Mesenchymal stem cell (in vitro differentiated cells and primary cell): ENCODE data around the gene GDPD4.

Experiments used
- DNase-seq: peaks from one replicate; pipeline ENCODE4 v3.0.0-alpha.2; 2013
- H2AFZ ChIP-seq: one replicate; pipeline ENCODE4 v1.6.1; 2013; ENCODE audit warnings: low read depth, mild to moderate bottlenecking, control low read depth, inconsistent platforms, low read length, moderate library complexity
- H2AK5ac ChIP-seq: 2 replicates; pipeline ENCODE4 v1.6.1; 2013; ENCODE audit warnings: low read length, moderate library complexity, mild to moderate bottlenecking, inconsistent platforms; ENCODE audit not compliant: severe bottlenecking
- H2BK120ac ChIP-seq: one replicate; pipeline ENCODE4 v1.6.1; 2013; ENCODE audit warnings: low read depth, mild to moderate bottlenecking, inconsistent platforms, low read length, moderate library complexity
- H2BK12ac ChIP-seq, 2 experiments: one replicate each; pipeline ENCODE4 v1.6.1; 2013; ENCODE audit warnings: inconsistent platforms in 2 of 2, low read length in 2 of 2, mild to moderate bottlenecking in 2 of 2, moderate library complexity in 2 of 2, control low read depth in 1 of 2
- H2BK15ac ChIP-seq: one replicate; pipeline ENCODE4 v1.6.1; 2013; ENCODE audit warnings: mild to moderate bottlenecking, low read depth, inconsistent platforms; ENCODE audit not compliant: poor library complexity, severe bottlenecking
- H2BK5ac ChIP-seq: 2 replicates; pipeline ENCODE4 v1.6.1; 2013; ENCODE audit warnings: low read depth, mild to moderate bottlenecking, low read length, control low read depth, inconsistent platforms; ENCODE audit not compliant: poor library complexity, severe bottlenecking
- H3K14ac ChIP-seq, 2 experiments: one replicate each; pipeline ENCODE4 v1.6.1; 2013; ENCODE audit warnings: inconsistent platforms in 2 of 2, low read length in 2 of 2, control low read depth in 1 of 2, mild to moderate bottlenecking in 1 of 2, moderate library complexity in 1 of 2
- H3K18ac ChIP-seq, 2 experiments: one replicate each; pipeline ENCODE4 v1.6.1; 2013; ENCODE audit warnings: inconsistent platforms in 2 of 2, low read length in 2 of 2, control low read depth in 1 of 2, low read depth in 1 of 2, mild to moderate bottlenecking in 1 of 2
- H3K23ac ChIP-seq, 2 experiments: one replicate each; pipeline ENCODE4 v1.6.1; 2013; ENCODE audit warnings: inconsistent platforms in 2 of 2, low read length in 2 of 2, mild to moderate bottlenecking in 2 of 2, moderate library complexity in 2 of 2, control low read depth in 1 of 2
- H3K27ac ChIP-seq: 2 replicates; pipeline ENCODE4 v1.5.1; 2013; ENCODE audit warnings: mild to moderate bottlenecking, moderate library complexity, low read length, control low read depth, inconsistent platforms; ENCODE audit not compliant: poor library complexity, severe bottlenecking
- H3K27me3 ChIP-seq, 2 experiments: 2 replicates each; pipeline versions ENCODE4 v1.6.1 to v1.7.0; 2013; ENCODE audit warnings: low read length in 2 of 2, mild to moderate bottlenecking in 2 of 2, moderate library complexity in 2 of 2, control low read depth in 1 of 2, inconsistent platforms in 1 of 2; ENCODE audit not compliant: control insufficient read depth in 1 of 2, insufficient read depth in 1 of 2
- H3K36me3 ChIP-seq, 2 experiments: 2 replicates each; pipeline versions ENCODE4 v1.6.1 to v1.7.0; 2013; ENCODE audit warnings: low read length in 2 of 2, control low read depth in 1 of 2, inconsistent platforms in 1 of 2, low read depth in 1 of 2, mild to moderate bottlenecking in 1 of 2; ENCODE audit not compliant: insufficient read depth in 2 of 2, control insufficient read depth in 1 of 2
- H3K4ac ChIP-seq, 2 experiments: one replicate each; pipeline ENCODE4 v1.6.1; 2013; ENCODE audit warnings: inconsistent platforms in 2 of 2, low read length in 2 of 2, mild to moderate bottlenecking in 2 of 2, moderate library complexity in 2 of 2, control low read depth in 1 of 2, low read depth in 1 of 2
- H3K4me1 ChIP-seq: 2 replicates; pipeline ENCODE4 v1.6.1; 2013; ENCODE audit warnings: low read depth, low read length, control low read depth; ENCODE audit not compliant: control insufficient read depth, insufficient read depth
- H3K4me2 ChIP-seq: 2 replicates; pipeline ENCODE4 v1.6.1; 2013; ENCODE audit warnings: low read length, mild to moderate bottlenecking, inconsistent platforms; ENCODE audit not compliant: poor library complexity, severe bottlenecking
- H3K4me3 ChIP-seq, 2 experiments: 2 replicates each; pipeline versions ENCODE4 v1.5.1 to v1.7.0; 2013; ENCODE audit warnings: low read length in 2 of 2, mild to moderate bottlenecking in 2 of 2, control low read depth in 1 of 2, low read depth in 1 of 2; ENCODE audit not compliant: insufficient read depth in 1 of 2
- H3K79me1 ChIP-seq: replicated peaks from 2 replicates; pipeline ENCODE4 v1.6.1; 2013; ENCODE audit warnings: mild to moderate bottlenecking, control low read depth, low read length, inconsistent platforms; ENCODE audit not compliant: poor library complexity, severe bottlenecking
- H3K9ac ChIP-seq: 2 replicates; pipeline ENCODE4 v1.7.0; 2013; ENCODE audit warnings: mild to moderate bottlenecking, low read length, moderate library complexity
- H3K9me3 ChIP-seq: 2 replicates; pipeline ENCODE4 v1.7.0; 2013; ENCODE audit warnings: mild to moderate bottlenecking, low read length; ENCODE audit not compliant: control insufficient read depth
- H4K8ac ChIP-seq: one replicate; pipeline ENCODE4 v1.6.1; 2013; ENCODE audit warnings: inconsistent platforms, mild to moderate bottlenecking, low read length, moderate library complexity
- H4K91ac ChIP-seq: one replicate; pipeline ENCODE4 v1.6.1; 2013; ENCODE audit warnings: mild to moderate bottlenecking, low read length, inconsistent platforms
- WGBS: methylation state at CpG from one replicate; pipeline ENCODE4 v1.1.7; 2013; ENCODE audit warnings: mixed read lengths; 5-methylcytosine and 5-hydroxymethylcytosine counted together

The GDPD4 gene

DNA sequence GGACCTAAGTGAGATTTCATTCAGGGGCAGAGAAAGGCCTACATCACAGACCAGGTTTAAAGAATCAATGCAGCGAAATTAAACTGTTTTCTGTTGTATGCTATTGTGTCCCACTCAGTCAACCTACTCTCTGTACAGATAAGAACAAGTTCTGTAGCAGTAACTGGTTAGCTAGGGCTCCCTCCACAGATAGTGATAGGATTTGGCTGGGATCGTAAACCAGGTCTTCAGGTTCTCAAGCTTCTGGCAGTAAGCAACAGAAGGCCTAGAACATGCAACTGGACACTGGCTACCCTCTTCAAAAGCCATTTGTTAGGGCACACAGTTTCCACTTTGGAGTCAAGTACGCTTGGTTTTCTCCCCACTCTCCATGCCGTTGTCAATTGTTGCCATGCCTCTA is 69.2 kb downstream of the GDPD4 start:
- no peaks in the 10 kb centered on the region for H3K27me3 ChIP-seq
- no peak overlapping the region for H2BK15ac ChIP-seq
- no peak overlapping the region for H3K14ac ChIP-seq
- no peaks in the 10 kb centered on the region for H3K9me3 ChIP-seq
- no peak overlapping the region for H2BK5ac ChIP-seq
- no peak overlapping the region for H2BK120ac ChIP-seq
- H2BK12ac ChIP-seq = no peak overlapping the region
- DNase-seq = no peak
- H3K9ac ChIP-seq = no peak overlapping the region
- H3K4me1 ChIP-seq = no peaks in the 10 kb centered on the region
- H3K4me2 ChIP-seq = no peak overlapping the region
- no peak overlapping the region for H3K18ac ChIP-seq
- H4K8ac ChIP-seq = no peak overlapping the region
- no peak overlapping the region for H2AK5ac ChIP-seq
- no peaks in the 10 kb centered on the region for H3K36me3 ChIP-seq
- H2AFZ ChIP-seq = no peak overlapping the region
- 89% methylated on average over 3 of the region's 4 CpGs for WGBS
- H3K4ac ChIP-seq = no peak overlapping the region
- no peak overlapping the region for H3K23ac ChIP-seq
- no peaks in the 10 kb centered on the region for H3K79me1 ChIP-seq
- no peak overlapping the region for H3K4me3 ChIP-seq
- H4K91ac ChIP-seq = no peak overlapping the region
- no peak overlapping the region for H3K27ac ChIP-seq

DNA sequence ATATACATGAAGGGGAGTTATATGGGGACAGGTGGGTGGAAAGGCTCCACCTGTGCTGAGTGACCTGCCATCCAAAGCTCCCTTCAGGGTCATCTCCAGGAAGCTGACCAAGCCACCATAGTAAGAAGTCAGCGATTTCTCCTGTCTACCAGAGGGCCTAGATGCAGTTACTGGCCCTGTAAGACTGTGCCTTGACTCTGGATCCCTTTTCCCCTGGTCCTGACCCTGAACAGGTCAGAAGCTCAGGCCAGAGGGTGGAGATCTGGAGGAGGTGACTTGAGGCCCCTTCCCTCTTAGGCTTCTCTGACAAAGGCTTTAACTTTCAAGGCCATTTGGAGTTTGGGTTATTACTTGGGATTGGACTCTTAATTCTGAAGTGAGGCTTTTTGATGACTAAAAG is 69.7 kb downstream of the GDPD4 start:
- Histone ChIP-seq H3K18ac (no peak overlapping the region), H3K79me1 (no peaks in the 10 kb centered on the region), H3K4me2 (no peak overlapping the region), H3K27me3 (no peaks in the 10 kb centered on the region), H3K14ac (no peak overlapping the region), H2AFZ (no peak overlapping the region), H2BK120ac (no peak overlapping the region), H3K4me3 (no peak overlapping the region), H2BK15ac (no peak overlapping the region), H2BK12ac (no peak overlapping the region), H3K9ac (no peak overlapping the region), H4K8ac (no peak overlapping the region), H2AK5ac (no peak overlapping the region), H2BK5ac (no peak overlapping the region), H3K4me1 (no peaks in the 10 kb centered on the region), H3K27ac (no peak overlapping the region), H3K36me3 (no peaks in the 10 kb centered on the region), H3K4ac (no peak overlapping the region), H3K23ac (no peak overlapping the region), H4K91ac (no peak overlapping the region), H3K9me3 (no peaks in the 10 kb centered on the region)
- 78% methylated on average over 1 of the region's 1 CpG for WGBS
- DNase-seq = no peak

GRCh38 chr11:77230878-77231605 is 70.4 kb downstream of the GDPD4 start:
- DNase-seq = no peak
- Histone ChIP-seq H3K4me3 (no peak overlapping the region), H2BK120ac (no peak overlapping the region), H2AFZ (no peak overlapping the region), H4K8ac (no peak overlapping the region), H2BK12ac (no peak overlapping the region), H3K9ac (no peak overlapping the region), H3K36me3 (no peaks in the 10 kb centered on the region), H3K23ac (no peak overlapping the region), H2AK5ac (no peak overlapping the region), H3K4me2 (no peak overlapping the region), H3K18ac (no peak overlapping the region), H2BK5ac (no peak overlapping the region), H3K27ac (no peak overlapping the region), H3K27me3 (no peaks in the 10 kb centered on the region), H3K4me1 (no peaks in the 10 kb centered on the region), H3K9me3 (peaks cover 4% of the 10 kb centered on the region), H4K91ac (no peak overlapping the region), H3K79me1 (no peaks in the 10 kb centered on the region), H3K14ac (no peak overlapping the region), H3K4ac (no peak overlapping the region), H2BK15ac (no peak overlapping the region)
- WGBS = 86% methylated on average over 5 of the region's 5 CpGs

DNA sequence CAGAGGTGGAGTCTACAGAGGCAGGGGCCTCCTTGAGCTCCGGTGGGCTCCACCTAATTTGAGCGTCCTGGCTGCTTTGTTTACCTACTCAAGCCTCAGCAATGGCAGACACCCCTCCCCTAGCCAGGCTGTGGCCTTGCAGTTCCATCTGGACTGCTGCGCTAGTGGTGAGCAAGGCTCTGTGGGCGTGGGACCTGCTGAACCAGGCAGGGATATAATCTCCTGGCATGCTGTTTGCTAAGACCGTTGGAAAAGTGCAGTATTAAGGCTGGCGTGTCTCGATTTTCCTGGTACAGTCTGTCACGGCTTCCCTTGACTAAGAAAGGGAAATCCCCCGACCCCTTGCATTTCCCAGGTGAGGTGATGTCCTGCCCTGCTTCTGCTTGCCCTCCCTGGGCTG is 77.7 kb downstream of the GDPD4 start:
- Histone ChIP-seq H2BK15ac (no peak overlapping the region), H3K23ac (no peak overlapping the region), H2BK5ac (no peak overlapping the region), H2BK12ac (no peak overlapping the region), H3K27ac (no peak overlapping the region), H3K4me3 (no peak overlapping the region), H2AK5ac (no peak overlapping the region), H3K4me2 (no peak overlapping the region), H3K79me1 (no peaks in the 10 kb centered on the region), H3K4me1 (no peaks in the 10 kb centered on the region), H3K14ac (no peak overlapping the region), H2AFZ (no peak overlapping the region), H3K18ac (no peak overlapping the region), H3K36me3 (no peaks in the 10 kb centered on the region), H3K4ac (no peak overlapping the region), H4K91ac (no peak overlapping the region), H4K8ac (no peak overlapping the region), H3K27me3 (peaks cover 2 to 5% of the 10 kb centered on the region in 2 experiments), H3K9me3 (peaks cover 4% of the 10 kb centered on the region), H3K9ac (no peak overlapping the region), H2BK120ac (no peak overlapping the region)
- no peak for DNase-seq
- WGBS = 76% methylated on average over 9 of the region's 9 CpGs
